NCI-H2171 (cell line): Measurements from ENCODE around the gene STT3A.

Experiments
- DNase-seq: peaks from one replicate; lab custom pipeline; 2025; lab: John Stamatoyannopoulos, UW

Gene STT3A

GRCh38 chr11:125663910-125664309 is 71.3 kb downstream of the STT3A start:
- DNase-seq: no peak

- no peak for DNase-seq
Measured at GRCh38 chr11:125667151-125667550, 74.5 kb downstream of the STT3A start.

- no peak for DNase-seq
Measured at GRCh38 chr11:125670172-125670571, 77.5 kb downstream of the STT3A start.

GRCh38 chr11:125671561-125671960 is 78.9 kb downstream of the STT3A start:
- DNase-seq: no peak
